Endothelial cell of umbilical vein (primary cell): ENCODE data around the gene GIMAP8. TPM values are rescaled to one million over a fixed set of nuclear protein-coding genes. Genes with fewer than 3 reads are reported as not detected.

Experiments
- BruUV-seq: library from RNA; stranded (reverse); fragments of 400-500 nt; replicated peaks from 2 replicates; lab custom pipeline; 2021; lab: Mats Ljungman, UMichigan
- CTCF ChIA-PET: fragments of 300-600, 350-600 bp; sonication (Branson Sonifier 250); formaldehyde crosslinking; loops from one replicate; lab custom pipeline; 2021; ENCODE audit warnings: antibody characterized with exemption, inconsistent platforms; lab: Charles Lee
- POLR2A ChIA-PET: fragments of 300-600, 350-600 bp; sonication (Branson Sonifier 250); formaldehyde crosslinking; loops from one replicate; lab custom pipeline; 2021; ENCODE audit warnings: antibody characterized with exemption, inconsistent platforms; lab: Charles Lee
- DNase-seq: peaks from one replicate; pipeline ENCODE4 v3.0.0-alpha.2; 2011; ENCODE audit warnings: low read depth, low spot score
- FAIRE-seq: peaks from 2 replicates; lab custom pipeline; 2011; peaks lifted over from hg19 to GRCh38; lab: Jason Lieb, UNC
- H2AFZ ChIP-seq: 2 replicates; pipeline ENCODE4 v1.6.0; 2012; ENCODE audit warnings: low read depth, low read length, control low read depth, inconsistent platforms
- H3K27ac ChIP-seq: 2 replicates; pipeline ENCODE4 v1.5.1; 2011; ENCODE audit warnings: low read depth, mild to moderate bottlenecking, control low read depth, low read length, moderate library complexity; ENCODE audit not compliant: insufficient read depth
- H3K27me3 ChIP-seq, 2 experiments: 2 replicates each; pipeline versions ENCODE4 v1.6.0 to v1.6.1; 2011; ENCODE audit warnings: low read length in 2 of 2, mixed read lengths in 1 of 2; ENCODE audit not compliant: control insufficient read depth in 2 of 2, insufficient read depth in 2 of 2
- H3K36me3 ChIP-seq, 2 experiments: 2 replicates in 1 of 2; 3 replicates in 1 of 2; pipeline ENCODE4 v1.5.1; 2011; ENCODE audit warnings: low read length in 2 of 2, mild to moderate bottlenecking in 1 of 2, moderate library complexity in 1 of 2; ENCODE audit not compliant: control insufficient read depth in 2 of 2, insufficient read depth in 2 of 2; ENCODE audit errors: extremely low read depth in 1 of 2
- H3K4me1 ChIP-seq: 3 replicates; pipeline ENCODE4 v1.5.1; 2011; ENCODE audit warnings: mild to moderate bottlenecking, low read length; ENCODE audit not compliant: control insufficient read depth, insufficient read depth; ENCODE audit errors: extremely low read depth
- H3K4me2 ChIP-seq: 2 replicates; pipeline ENCODE4 v1.6.1; 2011; ENCODE audit warnings: low read length, control low read depth, mixed read lengths; ENCODE audit not compliant: insufficient read depth
- H3K4me3 ChIP-seq, 3 experiments: fragments of 200-600 bp in 1 of 3; sonication (generic), shearing (Covaris generic) in 1 of 3; replicated peaks in 1 of 3; 2 replicates each; pipeline ENCODE4 v1.5.1; 2011 to 2016; ENCODE audit warnings: control low read depth in 3 of 3, low read length in 3 of 3, mild to moderate bottlenecking in 2 of 3, inconsistent platforms in 1 of 3, low read depth in 1 of 3, moderate library complexity in 1 of 3; ENCODE audit not compliant: insufficient read depth in 1 of 3
- H3K79me2 ChIP-seq: 2 replicates; pipeline ENCODE4 v1.6.0; 2012; ENCODE audit warnings: low read length, inconsistent platforms; ENCODE audit not compliant: control insufficient read depth, insufficient read depth
- H3K9ac ChIP-seq: replicated peaks from 2 replicates; pipeline ENCODE3; 2011; ENCODE audit warnings: low read length, control low read depth; ENCODE audit not compliant: insufficient read depth; ENCODE audit errors: extremely low read depth
- H3K9me1 ChIP-seq: replicated peaks from 3 replicates; pipeline ENCODE4 v1.6.0; 2011; ENCODE audit warnings: mild to moderate bottlenecking, low read length; ENCODE audit not compliant: control insufficient read depth, insufficient read depth; ENCODE audit errors: extremely low read depth
- H3K9me3 ChIP-seq: replicated peaks from 2 replicates; pipeline ENCODE4 v1.5.1; 2012; ENCODE audit warnings: low read length, inconsistent platforms; ENCODE audit not compliant: control insufficient read depth, insufficient read depth
- H4K20me1 ChIP-seq: replicated peaks from 2 replicates; pipeline ENCODE3; 2011; ENCODE audit warnings: mild to moderate bottlenecking, low read length; ENCODE audit not compliant: control insufficient read depth, insufficient read depth; ENCODE audit errors: extremely low read depth
- POLR2A ChIP-seq: IDR thresholded peaks from 2 replicates; pipeline ENCODE4 v1.6.1; 2012; ENCODE audit warnings: low read depth, mild to moderate bottlenecking, control low read depth, low read length
- POLR2AphosphoS5 ChIP-seq: IDR thresholded peaks from 2 replicates; pipeline ENCODE4 v1.6.1; 2012; ENCODE audit warnings: low read depth, mild to moderate bottlenecking, control low read depth, low read length, moderate library complexity; ENCODE audit not compliant: insufficient read depth
- dilution Hi-C: fragments of 300-500 bp; cut with MboI; formaldehyde crosslinking; loops from one replicate; pipeline ENCODE4 v1.15.0; 2019; ENCODE audit warnings: low sequenced_read_pairs; ENCODE audit not compliant: extremely low pct_ligation_motif_present
- intact Hi-C: fragments of 100-400 bp; cut with micrococcal nuclease; formaldehyde crosslinking; loops from one replicate; pipeline ENCODE4 v1.10.0; 2022
- polyA plus RNA-seq, 4 experiments: library from polyadenylated mRNA; depleted of rRNA in 3 of 4; stranded (reverse) in 3 of 4; unstranded in 1 of 4; fragments of >200 nt; gene quantifications; 2 replicates each; pipeline versions ENCODE4 v1.2.1 to v1.2.3, GENCODE V29; 2011 to 2012; ENCODE audit warnings: missing spikeins in 1 of 4
- total RNA-seq: library from RNA; stranded (reverse); gene quantifications from 2 replicates; pipeline ENCODE4 v1.2.3, GENCODE V29; 2021
- TF ChIP-seq, protein P1 (sequence below), 2 donors: IDR thresholded peaks; 1 replicate in 1 of 2; 2 replicates in 1 of 2; pipeline ENCODE4 v1.5.1; 2011; ENCODE audit warnings: low read length in 2 of 2, mild to moderate bottlenecking in 2 of 2, moderate library complexity in 2 of 2, control low read depth in 1 of 2, inconsistent platforms in 1 of 2, low read depth in 1 of 2; ENCODE audit not compliant: insufficient read depth in 1 of 2; ENCODE audit errors: extremely low read depth in 1 of 2

Gene GIMAP8
- total and polyA plus RNA-seq, 2 donors (not counting 3 experiments of a cell fraction or from before 2014, with no cell fraction given): 32.2 to 71.8 TPM

DNA sequence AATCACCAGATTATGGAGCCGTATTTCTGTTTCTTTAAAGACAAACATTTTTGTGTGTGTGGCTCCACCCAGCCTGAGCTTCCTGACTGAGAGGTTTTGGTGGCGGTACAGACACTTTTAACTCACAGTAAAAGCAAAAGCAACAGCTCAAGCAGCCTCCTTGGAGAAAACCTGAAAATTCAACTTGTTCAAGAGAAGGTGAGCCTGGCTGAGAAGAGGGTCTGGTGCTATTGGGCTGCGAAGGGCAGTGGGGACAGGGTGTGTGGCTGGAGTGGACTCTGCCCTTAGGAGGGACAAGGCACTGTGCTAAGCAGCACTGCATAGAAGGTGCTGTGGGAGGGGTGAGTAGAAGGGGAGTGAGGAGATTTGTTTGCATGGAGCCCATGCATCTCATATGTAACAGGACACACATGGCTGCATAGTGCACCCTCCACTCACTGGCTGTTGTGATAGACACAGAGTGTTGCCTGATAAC is 64.4 kb downstream of the GIMAP8 start, which contains the start of gene GIMAP7:
Gene GIMAP7 (plus strand): TSS at position 125 of the 475 bp plus-strand sequence. CDS start 5,103 bp downstream, outside the sequence.
- H3K36me3 ChIP-seq: peaks cover 1% of the 10 kb centered on the region in 2 experiments
- H2AFZ ChIP-seq: peak within 1 kb of the TSS; percentile 78
- H3K27ac ChIP-seq: peak within 1 kb of the TSS; percentile 61
- peaks cover 21% of the 10 kb centered on the region for H3K4me1 ChIP-seq
- intact Hi-C loops: loop anchor here (1.0 to 5.0 kb wide), 10 partner anchors 30 to 240 kb away; partner anchors contain the start of genes GIMAP1, GIMAP2 and GIMAP5
- no peaks in the 10 kb centered on the region for H3K9me1 ChIP-seq
- dilution Hi-C loops: no loop called here
- ChIA-PET POLR2A (interaction anchor here (0.6 to 1.5 kb wide), 5 partner anchors 10 to 72 kb away, joined by 3 to 5 read pairs (median 4); no protein-coding TSS in a partner anchor), CTCF (interaction anchor here (0.9 to 1.9 kb wide), 6 partner anchors 13 to 264 kb away, joined by 3 to 16 read pairs (median 6); partner anchors contain the start of gene GIMAP8)
- H4K20me1 ChIP-seq: no peaks in the 10 kb centered on the region
- FAIRE-seq: peak; percentile 59
- BruUV-seq: TSS peak; percentile 35
- peak within 1 kb of the TSS; percentile 80 for H3K9ac ChIP-seq
- peaks cover 50% of the 10 kb centered on the region for H3K79me2 ChIP-seq
- H3K9me3 ChIP-seq: no peaks in the 10 kb centered on the region
- H3K4me2 ChIP-seq: peak within 1 kb of the TSS; percentile 99
- H3K4me3 ChIP-seq: peak within 1 kb of the TSS; percentile 69 to 92 (median 91)
- no peaks in the 10 kb centered on the region for H3K27me3 ChIP-seq
- TF ChIP-seq POLR2A (peak; percentile 81), POLR2AphosphoS5 (peak; percentile 71)
- TF ChIP-seq, protein P1, sequence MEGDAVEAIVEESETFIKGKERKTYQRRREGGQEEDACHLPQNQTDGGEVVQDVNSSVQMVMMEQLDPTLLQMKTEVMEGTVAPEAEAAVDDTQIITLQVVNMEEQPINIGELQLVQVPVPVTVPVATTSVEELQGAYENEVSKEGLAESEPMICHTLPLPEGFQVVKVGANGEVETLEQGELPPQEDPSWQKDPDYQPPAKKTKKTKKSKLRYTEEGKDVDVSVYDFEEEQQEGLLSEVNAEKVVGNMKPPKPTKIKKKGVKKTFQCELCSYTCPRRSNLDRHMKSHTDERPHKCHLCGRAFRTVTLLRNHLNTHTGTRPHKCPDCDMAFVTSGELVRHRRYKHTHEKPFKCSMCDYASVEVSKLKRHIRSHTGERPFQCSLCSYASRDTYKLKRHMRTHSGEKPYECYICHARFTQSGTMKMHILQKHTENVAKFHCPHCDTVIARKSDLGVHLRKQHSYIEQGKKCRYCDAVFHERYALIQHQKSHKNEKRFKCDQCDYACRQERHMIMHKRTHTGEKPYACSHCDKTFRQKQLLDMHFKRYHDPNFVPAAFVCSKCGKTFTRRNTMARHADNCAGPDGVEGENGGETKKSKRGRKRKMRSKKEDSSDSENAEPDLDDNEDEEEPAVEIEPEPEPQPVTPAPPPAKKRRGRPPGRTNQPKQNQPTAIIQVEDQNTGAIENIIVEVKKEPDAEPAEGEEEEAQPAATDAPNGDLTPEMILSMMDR (IDR thresholded peaks at IDR 0.05; ENCODE audit: extremely low read depth in 1 of 2, insufficient read depth in 1 of 2, low read depth in 1 of 2, low read length in 2 of 2): no peak
- DNase-seq: peak; percentile 81
